GM21447 (cell line): ENCODE measurements around the gene ARFRP1.
"Not testable (repeated sequence)": the region's sequence is repeated elsewhere in the genome, so short reads cannot be mapped to it uniquely, and the experiment has no call there.

ENCODE experiments used
- ATAC-seq: cut with Tn5 transposase; IDR thresholded peaks from one replicate; pipeline ENCODE4 v1.9.1; 2021; ENCODE audit not compliant: unreplicated experiment

The ARFRP1 gene

DNA sequence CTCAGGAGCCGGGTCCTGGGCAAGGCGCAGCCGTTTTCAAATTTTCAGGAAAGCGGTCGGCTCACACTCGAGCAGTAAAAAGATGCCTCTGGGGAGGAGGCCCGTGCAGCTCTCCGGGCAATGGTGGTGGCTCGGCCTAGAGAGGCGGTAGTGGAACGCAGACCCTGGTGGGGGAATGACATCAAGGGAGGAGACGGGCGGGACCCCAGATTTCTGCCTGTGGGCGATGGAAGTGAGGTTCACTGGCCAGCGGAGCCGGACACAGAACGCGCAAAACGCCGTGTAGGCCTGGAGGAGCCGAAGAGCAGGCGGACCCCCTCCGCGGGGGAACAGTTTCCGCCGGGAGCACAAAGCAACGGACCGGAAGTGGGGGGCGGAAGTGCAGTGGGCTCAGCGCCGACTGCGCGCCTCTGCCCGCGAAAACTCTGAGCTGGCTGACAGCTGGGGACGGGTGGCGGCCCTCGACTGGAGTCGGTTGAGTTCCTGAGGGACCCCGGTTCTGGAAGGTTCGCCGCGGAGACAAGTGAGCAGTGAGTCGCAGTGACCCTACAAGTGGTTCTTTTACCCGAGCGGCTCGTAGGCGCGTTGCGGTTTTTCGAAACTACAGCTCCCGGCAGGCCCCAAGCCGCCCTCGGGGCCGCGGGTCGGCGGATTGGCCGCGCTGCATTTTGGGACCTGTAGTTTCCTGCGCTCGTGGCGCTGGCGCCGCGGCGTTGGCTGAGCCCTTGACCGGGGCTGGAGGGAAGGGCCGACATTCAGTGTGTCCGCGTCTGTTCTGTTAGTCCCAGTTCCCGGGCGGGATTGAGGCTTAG lies 49.6 kb downstream of the ARFRP1 start, which contains the start of gene RTEL1:
RTEL1 (plus strand) TSS at position 376 of the 812 bp plus-strand sequence. CDS start 1,091 bp downstream, outside the sequence.
- peak; percentile 76 for ATAC-seq

DNA sequence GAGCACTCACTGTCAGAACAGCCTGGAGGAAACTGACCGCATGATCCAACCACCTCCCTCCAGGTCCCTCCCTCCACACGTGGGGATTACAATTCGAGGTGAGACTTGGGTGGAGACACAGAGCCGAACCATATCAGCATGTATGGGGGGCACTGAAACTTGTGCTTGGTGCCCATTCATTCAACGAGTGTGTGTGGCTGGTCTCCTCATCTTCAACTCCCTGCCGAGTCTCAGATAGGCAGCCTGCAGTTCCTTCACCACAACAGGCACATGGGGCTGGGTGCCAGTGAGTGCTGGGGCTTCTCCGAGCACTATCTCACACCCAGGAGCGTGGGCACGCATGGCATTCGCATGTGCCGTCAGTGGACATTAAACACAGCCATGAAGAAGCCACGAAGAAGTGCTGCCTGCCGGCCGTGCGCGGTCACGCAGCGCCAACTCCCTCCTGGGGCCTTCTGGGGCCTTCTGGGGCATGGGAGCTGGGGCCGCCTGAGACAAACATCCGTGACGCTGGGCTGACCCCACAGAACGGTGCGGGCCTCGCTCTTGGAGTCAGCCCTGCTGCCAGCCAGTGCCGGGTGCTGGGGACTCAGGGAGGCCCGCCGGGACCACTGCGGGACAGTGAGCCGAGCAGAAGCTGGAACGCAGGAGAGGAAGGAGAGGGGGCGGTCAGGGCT lies 50.4 kb downstream of the ARFRP1 start:
- peak; percentile 3 for ATAC-seq

DNA sequence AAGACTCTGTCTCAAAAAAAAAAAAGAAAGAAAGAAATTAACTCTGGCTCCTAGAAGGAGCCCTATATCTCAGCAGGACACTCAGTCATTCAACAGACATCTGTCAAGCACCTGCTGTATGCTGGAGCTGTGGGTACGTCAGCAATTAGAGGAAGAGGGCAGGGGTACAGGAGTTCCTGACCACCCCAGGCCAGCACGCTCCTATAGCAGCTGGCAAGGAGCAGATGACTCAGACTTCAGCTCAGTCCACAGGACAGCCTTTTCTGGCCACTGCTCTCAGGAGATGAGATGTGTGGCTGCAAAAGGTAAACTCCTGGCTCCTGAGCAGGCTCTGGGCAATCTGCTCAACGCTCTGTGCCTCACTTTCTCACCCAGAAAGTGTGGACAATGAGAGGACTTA lies 51.3 kb downstream of the ARFRP1 start:
- no peak for ATAC-seq

GRCh38 chr20:63655249-63655648 lies 52.5 kb downstream of the ARFRP1 start:
- no peak for ATAC-seq

- no peak for ATAC-seq
Observed at GRCh38 chr20:63653974-63654668, 53.7 kb downstream of the ARFRP1 start.

GRCh38 chr20:63653041-63653973 lies 54.5 kb downstream of the ARFRP1 start, which contains the start of gene STMN3:
TSS of gene STMN3 (minus strand) at chr20:63653424. CDS start at chr20:63653345, 79 bp downstream.
- ATAC-seq, result no peak

- ATAC-seq, result no peak
Observed at GRCh38 chr20:63652192-63652980, 55.4 kb downstream of the ARFRP1 start.

DNA sequence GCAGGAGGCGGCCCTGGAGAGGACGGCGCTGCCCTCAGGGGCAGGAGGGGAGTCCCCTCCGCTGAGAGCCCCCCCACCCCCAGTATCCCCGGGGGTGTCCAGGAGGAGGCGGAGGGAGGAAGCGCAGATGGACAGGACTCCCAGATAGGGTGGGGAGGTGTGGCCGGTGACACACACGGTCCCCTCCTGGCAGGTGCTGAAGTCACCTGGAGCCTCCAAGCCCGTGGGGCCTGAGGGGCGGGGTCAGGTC lies 55.9 kb downstream of the ARFRP1 start:
- ATAC-seq, result no peak

GRCh38 chr20:63650486-63650885 lies 57.3 kb downstream of the ARFRP1 start:
- not testable (repeated sequence) for ATAC-seq

- no peak for ATAC-seq
Observed at GRCh38 chr20:63648895-63649589, 58.7 kb downstream of the ARFRP1 start.
